Measurements from ENCODE around the gene KIF4A. TPM values are rescaled to one million over a fixed set of nuclear protein-coding genes. Genes with fewer than 3 reads are reported as not detected.
"Not testable (repeated sequence)": the region's sequence is repeated elsewhere in the genome, so short reads cannot be mapped to it uniquely, and the experiment has no call there.

Gene KIF4A
- total RNA-seq, 1 experiment from 2014 or later: 36.2 TPM

GRCh38 chrX:70346418-70347070, 56.6 kb downstream of the KIF4A start (continued):
- TF ChIP-seq USF1 (CRISPR knock-in tag; IDR thresholded peaks at IDR 0.05) (no peak), E2F5 (CRISPR knock-in tag; IDR thresholded peaks at IDR 0.05) (no peak), HMGA2 (CRISPR knock-in tag; IDR thresholded peaks at IDR 0.05) (no peak), MYBL2 (CRISPR knock-in tag; IDR thresholded peaks at IDR 0.05) (no peak), FOXK1 (CRISPR knock-in tag; IDR thresholded peaks at IDR 0.05) (no peak), SP1 (CRISPR knock-in tag; conservative IDR thresholded peaks at IDR 0.05) (no peak), E2F1 (CRISPR knock-in tag; IDR thresholded peaks at IDR 0.05) (no peak), ZNF532 (CRISPR knock-in tag; IDR thresholded peaks at IDR 0.05; ENCODE audit: borderline replicate concordance) (no peak), NFYB (CRISPR knock-in tag; conservative IDR thresholded peaks at IDR 0.05; ENCODE audit: low read depth) (no peak), MXD4 (CRISPR knock-in tag; IDR thresholded peaks at IDR 0.05; ENCODE audit: borderline replicate concordance) (no peak), FOXP1 (CRISPR knock-in tag; IDR thresholded peaks at IDR 0.05; ENCODE audit: borderline replicate concordance) (no peak)
- TF ChIP-seq, protein P1, sequence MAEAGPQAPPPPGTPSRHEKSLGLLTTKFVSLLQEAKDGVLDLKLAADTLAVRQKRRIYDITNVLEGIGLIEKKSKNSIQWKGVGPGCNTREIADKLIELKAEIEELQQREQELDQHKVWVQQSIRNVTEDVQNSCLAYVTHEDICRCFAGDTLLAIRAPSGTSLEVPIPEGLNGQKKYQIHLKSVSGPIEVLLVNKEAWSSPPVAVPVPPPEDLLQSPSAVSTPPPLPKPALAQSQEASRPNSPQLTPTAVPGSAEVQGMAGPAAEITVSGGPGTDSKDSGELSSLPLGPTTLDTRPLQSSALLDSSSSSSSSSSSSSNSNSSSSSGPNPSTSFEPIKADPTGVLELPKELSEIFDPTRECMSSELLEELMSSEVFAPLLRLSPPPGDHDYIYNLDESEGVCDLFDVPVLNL (CRISPR knock-in tag; IDR thresholded peaks at IDR 0.05; ENCODE audit: borderline replicate concordance, low read depth): no peak

DNA sequence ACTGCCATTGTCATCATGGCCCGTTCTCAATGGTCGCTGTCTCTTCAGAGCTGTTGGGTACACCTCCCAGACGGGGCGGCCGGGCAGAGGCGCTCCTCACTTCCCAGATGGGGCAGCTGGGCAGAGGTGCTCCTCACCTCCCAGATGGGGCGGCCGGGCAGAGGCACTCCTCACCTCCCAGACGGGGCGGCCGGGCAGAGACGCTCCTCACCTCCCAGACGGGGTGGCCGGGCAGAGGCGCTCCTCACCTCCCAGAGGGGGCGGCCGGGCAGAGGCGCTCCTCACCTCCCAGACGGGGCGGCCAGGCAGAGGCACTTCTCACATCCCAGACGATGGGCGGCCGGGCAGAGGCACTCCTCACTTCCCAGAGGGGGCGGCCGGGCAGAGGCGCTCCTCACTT, 58.9 kb downstream of the KIF4A start:
- H3K27ac Mint-ChIP-seq; H3K4me1 Mint-ChIP-seq; POLR2A ChIA-PET; ATAC-seq; H3K4me3 Mint-ChIP-seq; CTCF ChIA-PET; H3K27me3 Mint-ChIP-seq (ENCODE audit: low read depth); DNase-seq (ENCODE audit: low spot score): not testable (repeated sequence)
- Mint-ChIP-seq H3K36me3 (peaks cover 71% of the 10 kb centered on the region), H3K9me3 (peaks cover 18% of the 10 kb centered on the region)

DNA sequence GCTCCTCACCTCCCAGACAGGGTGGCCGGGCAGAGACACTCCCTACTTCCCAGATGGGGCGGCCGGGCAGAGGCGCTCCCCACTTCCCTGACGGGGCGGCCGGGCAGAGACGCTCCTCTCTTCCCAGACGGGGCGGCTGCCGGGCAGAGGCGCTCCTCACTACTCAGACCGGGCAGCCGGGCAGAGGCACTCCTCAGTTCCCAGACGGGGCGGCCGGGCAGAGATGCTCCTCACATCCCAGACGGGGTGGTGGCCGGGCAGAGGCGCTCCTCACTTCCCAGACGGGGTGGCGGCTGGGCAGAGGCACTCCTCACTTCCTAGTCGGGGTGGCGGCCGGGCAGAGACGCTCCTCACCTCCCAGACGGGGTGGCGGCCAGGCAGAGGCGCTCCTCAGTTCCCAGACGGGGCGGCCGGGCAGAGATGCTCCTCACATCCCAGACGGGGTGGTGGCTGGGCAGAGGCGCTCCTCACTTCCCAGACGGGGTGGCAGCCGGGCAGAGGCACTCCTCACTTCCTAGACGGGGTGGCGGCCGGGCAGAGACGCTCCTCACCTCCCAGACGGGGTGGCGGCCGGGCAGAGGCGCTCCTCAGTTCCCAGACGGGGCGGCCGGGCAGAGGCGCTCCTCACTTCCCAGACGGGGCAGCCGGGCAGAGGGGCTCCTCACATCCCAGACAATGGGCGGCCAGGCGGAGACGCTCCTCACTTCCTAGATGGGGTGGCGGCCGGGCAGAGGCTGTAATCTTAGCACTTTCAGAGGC, 59.6 kb downstream of the KIF4A start:
- CTCF ChIA-PET; H3K27ac Mint-ChIP-seq; POLR2A ChIA-PET; DNase-seq (ENCODE audit: low spot score); ATAC-seq; H3K4me1 Mint-ChIP-seq; H3K27me3 Mint-ChIP-seq (ENCODE audit: low read depth); H3K4me3 Mint-ChIP-seq: not testable (repeated sequence)
- H3K36me3 Mint-ChIP-seq: peaks cover 68% of the 10 kb centered on the region
- peaks cover 18% of the 10 kb centered on the region for H3K9me3 Mint-ChIP-seq
